Measurements from ENCODE around the gene RHBDF1.

Gene RHBDF1

GRCh38 chr16:62968-63391 lies 9.5 kb downstream of the RHBDF1 start:
- H3K27me3 Mint-ChIP-seq: peaks cover 32% of the 10 kb centered on the region
- peaks cover 19% of the 10 kb centered on the region for H3K4me1 Mint-ChIP-seq (ENCODE audit: low read depth)
- intact Hi-C loops (cut with micrococcal nuclease): no loop called here
- no peak overlapping the region for H3K4me3 Mint-ChIP-seq
- H3K27ac Mint-ChIP-seq: no peak overlapping the region
- peaks cover 16% of the 10 kb centered on the region for H3K36me3 Mint-ChIP-seq (ENCODE audit: low read depth)
- no peaks in the 10 kb centered on the region for H3K9me3 Mint-ChIP-seq

- intact Hi-C loops (cut with micrococcal nuclease): no loop called here
- Mint-ChIP-seq H3K4me1 (ENCODE audit: low read depth) (peaks cover 24% of the 10 kb centered on the region), H3K9me3 (no peaks in the 10 kb centered on the region), H3K27me3 (peaks cover 29% of the 10 kb centered on the region), H3K4me3 (no peak overlapping the region), H3K36me3 (ENCODE audit: low read depth) (peaks cover 22% of the 10 kb centered on the region), H3K27ac (no peak overlapping the region)
These were observed 10.0 kb downstream of the RHBDF1 start for GRCh38 chr16:62283-62967.

DNA sequence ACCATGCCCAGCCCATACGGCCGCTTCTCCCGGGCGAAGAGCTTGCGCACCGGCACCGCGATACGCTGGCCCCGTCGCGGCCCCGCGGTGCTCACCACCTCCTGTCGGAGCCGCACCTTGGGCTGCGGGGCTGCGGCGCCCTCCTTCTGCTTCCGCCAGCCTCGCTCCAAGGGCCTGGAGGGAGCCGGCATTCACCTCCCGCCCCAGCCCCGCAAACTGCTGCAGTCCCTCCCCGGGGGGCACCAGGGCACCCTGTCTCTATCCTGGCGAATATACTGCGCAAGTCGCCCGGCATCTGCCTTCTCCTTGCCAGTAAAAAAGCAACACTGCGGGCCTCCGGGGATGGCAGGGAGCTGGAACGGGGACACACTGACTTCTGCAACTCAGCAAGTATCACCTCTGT lies 10.6 kb downstream of the RHBDF1 start:
- intact Hi-C loops (cut with micrococcal nuclease): no loop called here
- Mint-ChIP-seq H3K36me3 (ENCODE audit: low read depth) (peaks cover 27% of the 10 kb centered on the region), H3K4me3 (no peak overlapping the region)

GRCh38 chr16:60929-61878 lies 11.2 kb downstream of the RHBDF1 start:
- intact Hi-C loops (cut with micrococcal nuclease): no loop called here
- H3K27ac Mint-ChIP-seq: no peak overlapping the region
- H3K4me1 Mint-ChIP-seq (ENCODE audit: low read depth): peaks cover 35% of the 10 kb centered on the region
- peaks cover 21% of the 10 kb centered on the region for H3K27me3 Mint-ChIP-seq
- no peak overlapping the region for H3K4me3 Mint-ChIP-seq
- no peaks in the 10 kb centered on the region for H3K9me3 Mint-ChIP-seq
- H3K36me3 Mint-ChIP-seq (ENCODE audit: low read depth): peaks cover 34% of the 10 kb centered on the region

More for the DNA sequence above, 10.6 kb downstream of the RHBDF1 start:
- H3K27me3 Mint-ChIP-seq: peaks cover 24% of the 10 kb centered on the region
- H3K4me1 Mint-ChIP-seq (ENCODE audit: low read depth): peaks cover 30% of the 10 kb centered on the region
- no peaks in the 10 kb centered on the region for H3K9me3 Mint-ChIP-seq
- no peak overlapping the region for H3K27ac Mint-ChIP-seq

DNA sequence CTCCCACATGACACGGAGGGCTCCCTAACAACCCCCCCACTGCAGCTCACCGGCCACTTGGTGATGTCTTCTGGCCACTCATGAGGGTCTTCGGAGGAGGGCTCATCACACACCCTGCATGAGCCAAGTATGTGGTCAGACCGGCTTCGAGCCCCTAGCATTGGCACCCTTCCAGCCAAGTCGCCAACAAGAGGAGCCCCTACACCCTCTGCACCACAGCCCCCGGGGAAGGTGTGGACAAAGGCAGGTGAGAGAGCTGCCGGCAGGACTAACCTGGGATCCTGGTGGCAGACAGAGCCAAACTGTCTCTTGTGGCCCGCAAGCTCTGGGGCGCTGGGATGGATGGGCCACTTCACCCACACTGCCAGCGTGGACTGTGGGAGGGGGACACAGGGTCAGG lies 12.3 kb downstream of the RHBDF1 start:
- peaks cover 44% of the 10 kb centered on the region for H3K36me3 Mint-ChIP-seq (ENCODE audit: low read depth)
- H3K27me3 Mint-ChIP-seq: peaks cover 16% of the 10 kb centered on the region
- peaks cover 32% of the 10 kb centered on the region for H3K4me1 Mint-ChIP-seq (ENCODE audit: low read depth)
- H3K9me3 Mint-ChIP-seq: no peaks in the 10 kb centered on the region
- intact Hi-C loops (cut with micrococcal nuclease): no loop called here
- no peak overlapping the region for H3K4me3 Mint-ChIP-seq
- no peak overlapping the region for H3K27ac Mint-ChIP-seq

DNA sequence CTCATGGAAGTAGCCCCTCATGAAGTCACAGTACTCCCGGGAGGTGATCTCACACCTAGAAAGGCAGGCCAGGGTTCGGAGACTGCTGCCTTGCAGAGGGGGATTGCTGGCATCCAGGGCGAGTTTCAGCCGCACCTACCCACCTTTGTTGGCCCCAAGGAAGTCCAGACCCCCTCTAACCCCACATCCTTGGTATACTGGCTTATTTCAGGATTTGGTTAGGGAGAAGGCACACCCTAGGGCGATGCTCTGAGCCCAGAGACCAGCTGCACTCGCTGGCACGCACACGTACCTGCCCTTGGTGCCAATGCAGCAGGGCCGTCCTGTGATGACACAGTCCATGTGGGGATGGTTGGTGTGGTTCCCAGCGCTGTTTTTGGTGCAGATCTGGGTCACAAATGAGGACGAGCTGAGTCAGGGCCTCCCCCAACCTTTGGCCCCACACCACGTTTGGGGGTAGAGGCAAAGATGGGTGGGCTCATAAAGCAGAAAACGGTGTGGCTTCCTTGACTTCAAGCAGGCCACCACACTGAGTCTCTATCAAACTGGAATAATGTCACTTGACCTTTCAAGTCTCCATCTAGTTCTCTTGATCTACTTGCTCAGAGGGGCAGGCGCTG lies 12.9 kb downstream of the RHBDF1 start:
- peaks cover 16% of the 10 kb centered on the region for H3K27me3 Mint-ChIP-seq
- no peak overlapping the region for H3K4me3 Mint-ChIP-seq
- no peaks in the 10 kb centered on the region for H3K9me3 Mint-ChIP-seq
- peaks cover 44% of the 10 kb centered on the region for H3K36me3 Mint-ChIP-seq (ENCODE audit: low read depth)
- H3K4me1 Mint-ChIP-seq (ENCODE audit: low read depth): peaks cover 32% of the 10 kb centered on the region
- no peak overlapping the region for H3K27ac Mint-ChIP-seq
- intact Hi-C loops (cut with micrococcal nuclease): no loop called here

GRCh38 chr16:58491-59439 lies 13.7 kb downstream of the RHBDF1 start:
- Mint-ChIP-seq H3K36me3 (ENCODE audit: low read depth) (peaks cover 47% of the 10 kb centered on the region), H3K27me3 (peaks cover 13% of the 10 kb centered on the region), H3K9me3 (no peaks in the 10 kb centered on the region), H3K27ac (peak overlapping the region; percentile 81), H3K4me1 (ENCODE audit: low read depth) (peaks cover 36% of the 10 kb centered on the region), H3K4me3 (no peak overlapping the region)
- intact Hi-C loops (cut with micrococcal nuclease): no loop called here

DNA sequence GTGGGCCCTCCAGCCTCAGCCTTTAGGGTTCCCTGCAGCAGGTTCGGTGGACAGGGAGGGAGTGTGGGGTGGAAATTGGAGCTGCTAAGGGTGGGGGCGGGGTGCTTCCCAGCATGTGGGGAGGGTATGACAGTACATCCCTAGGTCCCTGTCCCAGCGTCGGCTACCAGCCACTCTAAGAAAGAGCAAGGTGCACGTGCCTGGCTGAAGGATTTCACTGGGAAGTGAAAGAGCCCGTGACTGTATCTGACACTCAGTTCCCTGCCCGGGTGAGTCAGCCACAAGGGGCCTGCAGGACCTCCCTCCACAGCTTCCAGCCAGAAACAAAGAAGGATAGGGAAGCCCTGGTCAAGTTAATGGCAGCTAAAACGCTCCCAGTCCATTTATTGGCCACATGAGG lies 14.7 kb downstream of the RHBDF1 start:
- Mint-ChIP-seq H3K27me3 (peaks cover 9% of the 10 kb centered on the region), H3K4me3 (no peak overlapping the region), H3K4me1 (ENCODE audit: low read depth) (peaks cover 42% of the 10 kb centered on the region), H3K36me3 (ENCODE audit: low read depth) (peaks cover 57% of the 10 kb centered on the region), H3K9me3 (no peaks in the 10 kb centered on the region), H3K27ac (peak overlapping the region; percentile 81)
- intact Hi-C loops (cut with micrococcal nuclease): no loop called here

DNA sequence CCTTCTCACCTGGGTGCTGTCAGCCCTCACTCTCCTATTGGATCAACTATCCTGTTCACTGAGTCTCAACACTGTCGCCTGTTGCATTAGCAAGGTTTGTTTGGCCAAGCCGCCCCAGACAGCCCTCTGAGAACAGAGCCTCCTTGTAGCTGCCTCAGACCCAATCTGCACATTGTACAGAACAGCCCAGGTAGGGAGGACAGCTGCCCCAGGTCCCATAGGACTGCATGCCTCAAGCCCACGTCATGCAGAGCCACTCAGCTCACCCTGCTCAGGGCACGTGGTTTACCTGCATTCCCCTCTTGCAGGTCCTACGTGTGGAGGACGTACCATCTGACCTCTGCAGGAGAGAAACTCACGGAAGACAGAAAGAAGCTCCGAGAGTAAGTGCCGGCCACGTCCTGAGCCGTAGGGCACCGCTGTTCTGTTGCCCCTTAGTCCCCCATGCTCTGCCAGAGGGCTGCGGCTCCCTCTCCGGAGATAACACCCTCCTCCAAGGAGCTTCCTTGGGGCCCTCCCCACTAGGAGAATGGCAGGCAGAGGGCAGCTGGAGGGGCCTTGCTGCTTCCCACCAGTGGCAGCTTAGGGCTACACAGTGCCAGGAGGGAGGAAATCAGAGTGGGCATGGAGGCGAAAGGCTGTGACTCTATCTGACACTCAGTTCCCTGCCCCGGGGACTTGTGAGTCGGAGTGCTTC lies 16.1 kb downstream of the RHBDF1 start:
- Mint-ChIP-seq H3K4me3 (no peak overlapping the region), H3K36me3 (ENCODE audit: low read depth) (peaks cover 62% of the 10 kb centered on the region), H3K4me1 (ENCODE audit: low read depth) (peaks cover 52% of the 10 kb centered on the region), H3K9me3 (no peaks in the 10 kb centered on the region), H3K27me3 (peaks cover 3% of the 10 kb centered on the region), H3K27ac (no peak overlapping the region)
- intact Hi-C loops (cut with micrococcal nuclease): no loop called here

GRCh38 chr16:55571-56136 lies 16.8 kb downstream of the RHBDF1 start:
- Mint-ChIP-seq H3K4me3 (no peak overlapping the region), H3K27ac (no peak overlapping the region), H3K4me1 (ENCODE audit: low read depth) (peaks cover 59% of the 10 kb centered on the region), H3K9me3 (no peaks in the 10 kb centered on the region), H3K36me3 (ENCODE audit: low read depth) (peaks cover 69% of the 10 kb centered on the region), H3K27me3 (peaks cover 3% of the 10 kb centered on the region)
- intact Hi-C loops (cut with micrococcal nuclease): no loop called here

DNA sequence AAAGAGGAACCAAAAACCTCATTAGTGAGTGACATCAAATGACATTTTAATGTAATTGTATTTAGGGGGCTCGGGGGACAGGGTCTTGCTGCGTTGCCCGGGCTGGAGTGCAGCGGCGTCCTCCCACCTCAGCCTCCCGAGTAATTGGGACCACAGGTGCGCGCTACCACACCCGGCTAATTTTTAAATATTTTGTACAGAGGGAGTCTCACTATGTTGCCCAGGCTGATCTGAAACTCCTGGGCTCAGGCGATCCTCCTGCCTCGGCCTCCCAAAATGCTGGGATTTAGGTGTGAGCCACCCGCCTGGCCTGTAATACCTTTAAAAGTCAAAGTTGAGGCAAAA lies 18.2 kb downstream of the RHBDF1 start:
- Mint-ChIP-seq H3K27me3 (peaks cover 3% of the 10 kb centered on the region), H3K4me3 (peak overlapping the region; percentile 99), H3K9me3 (no peaks in the 10 kb centered on the region), H3K36me3 (ENCODE audit: low read depth) (peaks cover 79% of the 10 kb centered on the region), H3K4me1 (ENCODE audit: low read depth) (peaks cover 60% of the 10 kb centered on the region), H3K27ac (peak overlapping the region; percentile 96)
- intact Hi-C loops (cut with micrococcal nuclease): no loop called here

DNA sequence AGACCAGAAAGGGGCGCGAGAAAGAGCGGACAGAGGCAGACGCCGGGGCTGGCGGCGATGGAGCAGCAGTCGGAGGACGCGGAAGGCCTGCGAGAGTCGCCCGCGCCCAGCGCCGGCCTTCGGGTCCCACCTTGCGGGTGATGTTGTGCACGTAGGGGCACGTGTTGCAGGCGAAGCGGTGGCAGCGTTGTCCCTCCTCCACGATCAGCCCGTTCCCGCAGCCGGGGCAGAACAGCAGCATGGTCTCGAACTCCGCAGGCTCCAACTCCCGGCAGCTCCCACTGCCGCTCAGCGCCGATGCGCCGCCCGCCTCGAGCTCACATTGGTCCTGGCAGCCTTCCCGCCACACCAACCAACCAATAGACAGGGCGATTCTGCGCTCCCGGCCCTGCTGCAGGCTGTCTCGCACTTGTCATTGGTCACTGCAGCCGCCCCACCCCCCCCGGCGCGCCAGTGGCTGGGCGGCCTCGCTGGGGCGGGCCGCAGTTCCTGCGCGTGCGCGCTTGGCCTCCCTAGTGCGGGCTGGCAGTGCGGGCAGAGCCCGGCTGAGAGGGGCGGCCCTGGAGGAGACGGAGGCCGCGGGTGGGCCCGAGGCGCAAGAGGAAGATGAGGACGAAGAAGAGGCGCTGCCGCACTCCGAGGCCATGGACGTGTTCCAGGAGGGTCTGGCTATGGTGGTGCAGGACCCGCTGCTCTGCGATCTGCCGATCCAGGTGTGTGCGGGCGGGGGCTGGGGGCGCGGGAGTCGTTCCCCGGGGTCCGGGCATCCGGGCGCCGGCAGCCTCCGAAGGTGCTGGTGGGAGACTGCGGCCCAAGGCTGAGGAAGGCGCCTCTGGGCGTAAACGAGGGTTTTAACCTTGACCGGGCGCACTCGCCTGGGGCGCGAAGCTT lies 18.8 kb downstream of the RHBDF1 start, which contains the start of the genes POLR3K and SNRNP25:
TSS of gene POLR3K (minus strand) at position 263 of the 891 bp plus-strand sequence. CDS start at position 241, 22 bp downstream.
TSS of gene SNRNP25 (plus strand) at position 483 of the 891 bp plus-strand sequence. CDS start at position 672, 189 bp downstream.
- H3K36me3 Mint-ChIP-seq (ENCODE audit: low read depth): peaks cover 79% of the 10 kb centered on the region
- H3K4me1 Mint-ChIP-seq (ENCODE audit: low read depth): peaks cover 55% of the 10 kb centered on the region
- no peaks in the 10 kb centered on the region for H3K27me3 Mint-ChIP-seq
- H3K4me3 Mint-ChIP-seq: peak within 1 kb of the TSS; percentile 99
- no peaks in the 10 kb centered on the region for H3K9me3 Mint-ChIP-seq
- intact Hi-C loops (cut with micrococcal nuclease): no loop called here
- H3K27ac Mint-ChIP-seq: peak within 1 kb of the TSS; percentile 96
